NK-92 (cell line): ENCODE measurements around the gene SHROOM2.

Experiments
- DNase-seq: peaks from one replicate; lab custom pipeline; 2025; ENCODE audit not compliant: unreplicated experiment; lab: John Stamatoyannopoulos, UW

SHROOM2 gene

GRCh38 chrX:9862953-9863352, 76.7 kb downstream of the SHROOM2 start:
- no peak for DNase-seq

GRCh38 chrX:9864011-9864410, 77.8 kb downstream of the SHROOM2 start:
- DNase-seq, result no peak

- DNase-seq, result no peak
Observed at GRCh38 chrX:9865804-9866472, 79.7 kb downstream of the SHROOM2 start.

GRCh38 chrX:9866633-9867032, 80.4 kb downstream of the SHROOM2 start:
- no peak for DNase-seq

- no peak for DNase-seq
Observed at GRCh38 chrX:9867226-9867625, 81.0 kb downstream of the SHROOM2 start.

- DNase-seq, result no peak
Observed at GRCh38 chrX:9867753-9868152, 81.5 kb downstream of the SHROOM2 start.

- DNase-seq, result no peak
Observed at GRCh38 chrX:9871701-9872268, 85.6 kb downstream of the SHROOM2 start.

- DNase-seq, result no peak
Observed at GRCh38 chrX:9873360-9873759, 87.1 kb downstream of the SHROOM2 start.

GRCh38 chrX:9873952-9874351, 87.7 kb downstream of the SHROOM2 start:
- DNase-seq, result no peak

- DNase-seq, result no peak
Observed at GRCh38 chrX:9874483-9874882, 88.3 kb downstream of the SHROOM2 start.

GRCh38 chrX:9875801-9876200, 89.6 kb downstream of the SHROOM2 start:
- DNase-seq, result no peak

- no peak for DNase-seq
Observed at GRCh38 chrX:9876201-9876600, 90.0 kb downstream of the SHROOM2 start.

GRCh38 chrX:9878146-9878820, 92.1 kb downstream of the SHROOM2 start:
- DNase-seq, result no peak

GRCh38 chrX:9880237-9880636, 94.0 kb downstream of the SHROOM2 start:
- DNase-seq, result no peak

GRCh38 chrX:9880870-9881269, 94.6 kb downstream of the SHROOM2 start:
- no peak for DNase-seq

- no peak for DNase-seq
Observed at GRCh38 chrX:9882669-9883446, 96.6 kb downstream of the SHROOM2 start.

- no peak for DNase-seq
Observed at GRCh38 chrX:9884031-9884779, 98.0 kb downstream of the SHROOM2 start.

GRCh38 chrX:9885150-9885549, 98.9 kb downstream of the SHROOM2 start:
- no peak for DNase-seq

GRCh38 chrX:9887659-9888297, 101.5 kb downstream of the SHROOM2 start:
- no peak for DNase-seq

GRCh38 chrX:9888953-9889470, 102.8 kb downstream of the SHROOM2 start:
- DNase-seq, result no peak
